ENCODE data around the gene LAMB2. TPM values are rescaled to one million over a fixed set of nuclear protein-coding genes. Genes with fewer than 3 reads are reported as not detected.
A peak's percentile ranks its signal among the peaks of the same experiment; 100 is the strongest.

Gene LAMB2
- polyA plus RNA-seq, 1 of the 3 experiments (the other 2 are of a cell fraction): 332 TPM

GRCh38 chr3:49174397-49174985 is 41.6 kb upstream of the LAMB2 start:
- no peaks in the 10 kb centered on the region for H3K9me2 ChIP-seq
- no peak for DNase-seq
- ChIA-PET CTCF (interaction anchor here (1.4 kb wide), 1 partner anchor 165 kb away, joined by 3 read pairs; the partner anchor contains the start of gene USP4), POLR2A (interaction anchor here (1.1 to 2.2 kb wide), 2 partner anchors 102 to 275 kb away, joined by 3 to 13 read pairs; partner anchors contain the start of gene C3orf62)
- peaks cover 25% of the 10 kb centered on the region for H3K79me2 ChIP-seq (ENCODE audit: insufficient read depth)
- no peak overlapping the region for H3K9ac ChIP-seq
- peaks cover 11 to 64% of the 10 kb centered on the region in 2 experiments for H3K4me1 ChIP-seq (ENCODE audit: control insufficient read depth in 1 of 2, insufficient read depth in 2 of 2, low read depth in 1 of 2, low read length in 1 of 2)
- H3F3A ChIP-seq (replicated peaks; ENCODE audit: insufficient read depth): no peaks in the 10 kb centered on the region
- H3K4me2 ChIP-seq: peak overlapping the region; percentile 98; the same call in 1 of the 2 replicates
- no peak for TF ChIP-seq RCOR1 (IDR thresholded peaks at IDR 0.05; ENCODE audit: low read length)
- TF ChIP-seq JUND (IDR thresholded peaks at IDR 0.05): no peak
- no peak for TF ChIP-seq SMC3 (IDR thresholded peaks at IDR 0.05; ENCODE audit: low read depth, low read length)
- no peak for TF ChIP-seq TEAD4 (IDR thresholded peaks at IDR 0.05; ENCODE audit: borderline replicate concordance, insufficient read depth)
- TF ChIP-seq RXRA (IDR thresholded peaks at IDR 0.05; ENCODE audit: borderline replicate concordance, low read depth): no peak
- no peak for TF ChIP-seq TAF1 (IDR thresholded peaks at IDR 0.05; ENCODE audit: borderline replicate concordance, low read depth, low read length)
- no peak for TF ChIP-seq ELF1 (IDR thresholded peaks at IDR 0.05)
- no peak for TF ChIP-seq CHD2 (IDR thresholded peaks at IDR 0.05; ENCODE audit: low read length, partially characterized antibody)
- no peak for TF ChIP-seq GATA2 (CRISPR knock-in tag; IDR thresholded peaks at IDR 0.05)
- no peak for TF ChIP-seq ZBTB33 (IDR thresholded peaks at IDR 0.05; ENCODE audit: borderline replicate concordance, low read depth)
- TF ChIP-seq EP300 (IDR thresholded peaks at IDR 0.05; ENCODE audit: borderline replicate concordance in 1 of 2, low read depth in 1 of 2, low read length in 1 of 2): no peak
- no peak for TF ChIP-seq REST (IDR thresholded peaks at IDR 0.05; ENCODE audit: low read depth, low read length)
- TF ChIP-seq FOXJ3 (CRISPR knock-in tag; IDR thresholded peaks at IDR 0.05): no peak
- no peaks in the 10 kb centered on the region for H4K20me1 ChIP-seq (ENCODE audit: insufficient read depth)
- H2AFZ ChIP-seq (ENCODE audit: low read depth): no peak overlapping the region
- peak overlapping the region; percentile 70 to 99; a peak in 3 of 4 replicates for H3K27ac ChIP-seq (ENCODE audit: low read depth in 2 of 2, low read length in 1 of 2)
- WGBS (ENCODE audit: low lambda C conversion rate): 100% methylated on average over 2 of the region's 9 CpGs
- H3K27me3 ChIP-seq (ENCODE audit: insufficient read depth): no peaks in the 10 kb centered on the region
- peak overlapping the region in 1 of 2 experiments; percentile 90; a peak in 1 of 4 replicates for H3K4me3 ChIP-seq (ENCODE audit: low read depth in 2 of 2, low read length in 1 of 2)
- no peaks in the 10 kb centered on the region for H3K9me3 ChIP-seq
- peaks cover 0 to 21% of the 10 kb centered on the region in 2 experiments for H3K36me3 ChIP-seq (replicated peaks in 1 of 2; ENCODE audit: control insufficient read depth in 1 of 2, insufficient read depth in 2 of 2, low read length in 1 of 2)
